ENCODE measurements around the gene CKB. TPM values are rescaled to one million over a fixed set of nuclear protein-coding genes. Genes with fewer than 3 reads are reported as not detected.

CKB gene
- total and polyA plus RNA-seq, 2 experiments from 2014 or later, result 18.5 to 28.0 TPM

GRCh38 chr14:103542605-103543088 lies 20.0 kb upstream of the CKB start:
- in situ Hi-C loops (cut with MboI), result no loop called here
- Histone ChIP-seq H3K27me3 (replicated peaks; ENCODE audit: insufficient read depth) (no peaks in the 10 kb centered on the region), H3K4me2 (ENCODE audit: unreplicated experiment) (peak overlapping the region; percentile 10), H3K4me3 (no peak overlapping the region), H2AFZ (no peak overlapping the region), H3F3A (ENCODE audit: insufficient read depth) (peaks cover 6% of the 10 kb centered on the region), H3K4me1 (ENCODE audit: insufficient read depth) (peaks cover 32% of the 10 kb centered on the region), H3K9me3 (ENCODE audit: low read depth) (no peaks in the 10 kb centered on the region), H4K20me1 (ENCODE audit: insufficient read depth) (no peaks in the 10 kb centered on the region), H3K9ac (no peak overlapping the region), H3K27ac (no peak overlapping the region), H3K79me2 (ENCODE audit: insufficient read depth) (no peaks in the 10 kb centered on the region), H3K9me2 (ENCODE audit: insufficient read depth) (no peaks in the 10 kb centered on the region), H3K36me3 (ENCODE audit: low read depth) (no peaks in the 10 kb centered on the region)
- no peak for TF ChIP-seq EZH2 (IDR thresholded peaks at IDR 0.05; ENCODE audit: insufficient read depth, poor library complexity, severe bottlenecking)
- peak; percentile 67 for DNase-seq
- WGBS, 2 experiments (ENCODE audit: low coverage in 1 of 2, low lambda C conversion rate in 2 of 2, missing lambda C conversion rate in 2 of 2), result 12 to 18% methylated on average over 16 to 18 of the region's 18 CpGs

DNA sequence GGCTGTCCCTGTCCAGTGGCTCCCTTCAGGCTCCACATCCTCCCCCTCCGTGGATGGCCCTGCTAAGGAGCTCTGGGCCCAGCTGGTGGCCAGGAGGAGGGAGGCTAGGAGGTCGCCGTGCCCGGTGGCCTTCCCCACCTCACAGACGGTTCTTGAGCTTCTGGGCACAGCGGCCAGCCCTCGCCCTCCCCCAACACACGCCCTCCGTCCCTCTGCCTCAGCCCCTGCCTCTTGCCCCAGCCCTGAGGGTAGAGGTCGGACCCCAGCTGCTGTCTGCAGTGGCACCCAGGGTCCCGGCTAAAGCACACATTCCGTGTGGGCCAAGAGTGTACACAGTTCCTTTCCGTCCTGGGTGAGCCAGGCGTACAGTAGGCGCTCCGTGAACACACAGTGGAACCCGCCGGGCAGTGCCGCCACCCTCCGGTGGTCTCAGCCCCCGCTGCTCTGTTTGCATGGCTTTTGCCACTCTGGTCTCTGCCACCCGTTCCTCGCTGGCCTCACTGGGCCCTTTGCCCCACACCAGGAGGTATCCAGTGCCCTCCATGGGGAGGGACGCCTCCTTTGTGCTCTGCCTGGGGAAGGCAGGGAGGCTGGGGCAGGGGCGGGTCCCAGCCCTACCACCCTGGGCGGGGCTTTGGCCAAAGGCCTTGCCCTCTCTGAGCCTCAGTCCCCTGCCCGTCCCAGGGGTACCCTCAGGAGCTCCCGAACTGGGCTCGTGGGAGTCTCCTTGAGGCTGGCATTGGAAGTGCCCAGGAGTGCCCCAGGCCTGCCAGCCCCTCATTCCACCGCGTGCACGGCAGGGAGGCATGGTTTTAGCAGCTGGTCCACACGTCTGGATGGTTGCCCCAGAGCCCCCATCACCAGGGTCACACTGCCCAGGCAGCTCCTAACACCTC lies 19.3 kb upstream of the CKB start:
- DNase-seq, result no peak
- TF ChIP-seq EZH2 (IDR thresholded peaks at IDR 0.05; ENCODE audit: insufficient read depth, poor library complexity, severe bottlenecking) (no peak), EZH2phosphoT487 (IDR thresholded peaks at IDR 0.05; ENCODE audit: insufficient read depth, low read depth) (no peak)
- Histone ChIP-seq H3K4me1 (ENCODE audit: insufficient read depth) (peaks cover 32% of the 10 kb centered on the region), H3K27ac (peak overlapping the region; percentile 91), H3K79me2 (ENCODE audit: insufficient read depth) (no peaks in the 10 kb centered on the region), H3K36me3 (ENCODE audit: low read depth) (no peaks in the 10 kb centered on the region), H3K9me3 (ENCODE audit: low read depth) (no peaks in the 10 kb centered on the region), H3K27me3 (replicated peaks; ENCODE audit: insufficient read depth) (no peaks in the 10 kb centered on the region), H3K4me2 (ENCODE audit: unreplicated experiment) (peak overlapping the region; percentile 10), H3K9ac (peak overlapping the region; percentile 79; the same call in 1 of the 2 replicates), H4K20me1 (ENCODE audit: insufficient read depth) (no peaks in the 10 kb centered on the region), H3F3A (ENCODE audit: insufficient read depth) (peaks cover 6% of the 10 kb centered on the region), H3K4me3 (no peak overlapping the region), H3K9me2 (ENCODE audit: insufficient read depth) (no peaks in the 10 kb centered on the region), H2AFZ (no peak overlapping the region)
- 59 to 62% methylated on average over 23 to 32 of the region's 33 CpGs for whole genome bisulfite sequencing, 2 experiments (ENCODE audit: low coverage in 1 of 2, low lambda C conversion rate in 2 of 2, missing lambda C conversion rate in 2 of 2)
- in situ Hi-C loops (cut with MboI), result no loop called here

DNA sequence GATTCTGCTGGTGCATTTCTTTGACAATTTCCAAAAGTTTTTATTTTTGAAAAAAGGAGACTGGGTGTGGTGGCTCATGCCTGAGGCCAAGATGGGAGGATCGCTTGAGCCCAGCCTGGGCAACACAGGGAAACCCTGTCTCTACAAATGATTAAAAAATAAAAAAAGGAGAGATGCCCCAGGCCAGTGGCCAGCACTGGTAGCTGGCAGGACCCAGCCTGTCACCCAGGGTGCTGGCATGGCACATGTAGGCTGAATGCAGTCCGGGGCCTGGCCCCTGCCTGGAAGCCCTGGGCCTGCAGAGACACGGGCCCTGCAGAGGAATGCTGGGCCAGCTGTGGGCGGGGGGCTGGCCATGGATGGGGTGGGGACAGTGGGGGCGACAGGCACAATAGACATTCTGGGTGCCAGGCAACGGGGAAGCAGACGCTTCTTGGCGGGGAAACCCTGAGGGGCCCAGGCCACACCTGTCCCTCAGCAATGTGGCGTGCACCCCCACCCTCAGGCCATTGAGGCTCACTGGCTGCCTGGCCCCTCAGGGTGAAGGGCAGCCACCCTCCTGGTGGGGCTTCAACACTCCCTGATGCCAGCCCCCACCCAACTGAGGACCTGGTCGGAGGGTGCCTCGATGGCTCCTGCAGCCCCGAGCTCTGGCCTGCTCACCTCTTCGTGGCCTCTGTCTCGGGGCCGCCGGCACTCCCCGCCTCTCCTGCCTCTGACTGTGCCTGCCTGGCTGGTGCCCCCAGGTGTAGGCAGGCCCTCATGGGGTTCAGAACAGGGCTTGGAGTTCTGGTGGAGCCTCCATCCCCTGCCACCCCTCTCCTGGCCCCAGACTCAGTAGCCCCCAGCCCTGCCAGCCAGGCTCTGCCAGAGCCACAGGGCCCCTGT lies 18.4 kb upstream of the CKB start:
- in situ Hi-C loops (cut with MboI), result no loop called here
- Histone ChIP-seq H3K79me2 (ENCODE audit: insufficient read depth) (no peaks in the 10 kb centered on the region), H3K4me1 (ENCODE audit: insufficient read depth) (peaks cover 32% of the 10 kb centered on the region), H3K4me2 (ENCODE audit: unreplicated experiment) (peak overlapping the region; percentile 88), H2AFZ (peak overlapping the region; percentile 66), H3K9ac (peak overlapping the region; percentile 79), H3K9me3 (ENCODE audit: low read depth) (no peaks in the 10 kb centered on the region), H3K27me3 (replicated peaks; ENCODE audit: insufficient read depth) (no peaks in the 10 kb centered on the region), H3K36me3 (ENCODE audit: low read depth) (no peaks in the 10 kb centered on the region), H3K4me3 (peak overlapping the region; percentile 58), H3K9me2 (ENCODE audit: insufficient read depth) (no peaks in the 10 kb centered on the region), H3F3A (ENCODE audit: insufficient read depth) (peaks cover 6% of the 10 kb centered on the region), H4K20me1 (ENCODE audit: insufficient read depth) (no peaks in the 10 kb centered on the region), H3K27ac (peak overlapping the region; percentile 91)
- DNase-seq, result no peak
- no peak for TF ChIP-seq EZH2phosphoT487 (IDR thresholded peaks at IDR 0.05; ENCODE audit: insufficient read depth, low read depth)
- TF ChIP-seq EZH2 (IDR thresholded peaks at IDR 0.05; ENCODE audit: insufficient read depth, poor library complexity, severe bottlenecking), result no peak
- 42 to 54% methylated on average over 12 to 17 of the region's 17 CpGs for WGBS, 2 experiments (ENCODE audit: low coverage in 1 of 2, low lambda C conversion rate in 2 of 2, missing lambda C conversion rate in 2 of 2)

DNA sequence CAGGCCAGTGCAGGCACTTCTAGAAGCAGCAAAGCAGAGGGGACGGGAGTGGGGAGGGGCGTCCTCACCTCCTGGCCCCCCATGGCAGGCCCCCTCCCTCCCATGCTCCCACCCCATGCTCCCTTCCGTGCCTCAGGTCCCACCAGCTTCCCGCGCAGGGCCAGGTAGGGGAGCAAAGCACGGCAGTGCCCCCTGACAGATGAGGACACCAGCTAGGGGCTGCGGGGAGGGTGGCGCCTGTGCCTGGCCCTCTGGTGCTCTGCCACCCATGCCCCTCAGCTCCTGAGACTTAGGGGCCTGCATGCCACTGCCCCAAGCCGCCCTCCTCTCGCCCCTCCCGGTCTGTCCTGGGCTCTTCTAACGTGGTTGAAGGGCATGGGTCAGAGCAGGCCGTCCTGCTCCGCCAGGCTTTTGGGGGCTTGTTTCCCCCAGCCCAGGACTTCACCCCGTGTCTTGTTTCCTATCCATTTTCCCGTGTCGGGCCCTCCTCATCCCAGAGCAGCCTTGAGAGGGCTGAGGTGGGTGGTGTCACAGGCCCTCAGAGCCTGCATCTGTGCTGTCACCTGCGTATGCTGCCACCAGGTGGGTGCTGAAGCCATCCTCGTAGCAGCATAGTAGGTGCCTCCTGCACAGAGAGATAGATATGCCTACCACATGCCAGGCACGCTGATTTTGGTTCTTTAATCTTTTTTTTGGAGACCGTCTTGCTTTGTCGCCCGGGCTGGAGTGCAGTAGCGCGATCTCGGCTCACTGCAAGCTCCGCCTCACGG lies 16.6 kb upstream of the CKB start:
- peaks cover 32% of the 10 kb centered on the region for H3K4me1 ChIP-seq (ENCODE audit: insufficient read depth)
- TF ChIP-seq EZH2phosphoT487 (IDR thresholded peaks at IDR 0.05; ENCODE audit: insufficient read depth, low read depth), result no peak
- TF ChIP-seq EZH2 (IDR thresholded peaks at IDR 0.05; ENCODE audit: insufficient read depth, poor library complexity, severe bottlenecking), result no peak
- in situ Hi-C loops (cut with MboI), result no loop called here
- H3K27ac ChIP-seq, result no peak overlapping the region
- peaks cover 6% of the 10 kb centered on the region for H3F3A ChIP-seq (ENCODE audit: insufficient read depth)
- no peaks in the 10 kb centered on the region for H3K9me2 ChIP-seq (ENCODE audit: insufficient read depth)
- 76 to 81% methylated on average over 20 to 28 of the region's 28 CpGs for WGBS, 2 experiments (ENCODE audit: low coverage in 1 of 2, low lambda C conversion rate in 2 of 2, missing lambda C conversion rate in 2 of 2)
- no peak overlapping the region for H3K9ac ChIP-seq
- H4K20me1 ChIP-seq (ENCODE audit: insufficient read depth), result no peaks in the 10 kb centered on the region
- H3K36me3 ChIP-seq (ENCODE audit: low read depth), result no peaks in the 10 kb centered on the region
- no peaks in the 10 kb centered on the region for H3K79me2 ChIP-seq (ENCODE audit: insufficient read depth)
- H3K4me3 ChIP-seq, result no peak overlapping the region
- no peaks in the 10 kb centered on the region for H3K27me3 ChIP-seq (replicated peaks; ENCODE audit: insufficient read depth)
- DNase-seq, result no peak
- no peaks in the 10 kb centered on the region for H3K9me3 ChIP-seq (ENCODE audit: low read depth)
- H2AFZ ChIP-seq, result no peak overlapping the region
- no peak overlapping the region for H3K4me2 ChIP-seq (ENCODE audit: unreplicated experiment)
